HG02885 (cell line): Measurements from ENCODE around the gene KMT2E.
"Not testable (repeated sequence)": the region's sequence is repeated elsewhere in the genome, so short reads cannot be mapped to it uniquely, and the experiment has no call there.

Experiments used
- ATAC-seq: cut with Tn5 transposase; IDR thresholded peaks from one replicate; pipeline ENCODE4 v1.9.1; 2021; ENCODE audit warnings: mild to moderate bottlenecking; ENCODE audit not compliant: unreplicated experiment, poor library complexity

Gene KMT2E

GRCh38 chr7:105020926-105021325, 6.9 kb downstream of the KMT2E start:
- ATAC-seq, result no peak

GRCh38 chr7:105021352-105021751, 7.3 kb downstream of the KMT2E start:
- ATAC-seq, result no peak

GRCh38 chr7:105021967-105022366, 8.0 kb downstream of the KMT2E start:
- no peak for ATAC-seq

GRCh38 chr7:105022458-105022857, 8.5 kb downstream of the KMT2E start:
- ATAC-seq, result no peak

DNA sequence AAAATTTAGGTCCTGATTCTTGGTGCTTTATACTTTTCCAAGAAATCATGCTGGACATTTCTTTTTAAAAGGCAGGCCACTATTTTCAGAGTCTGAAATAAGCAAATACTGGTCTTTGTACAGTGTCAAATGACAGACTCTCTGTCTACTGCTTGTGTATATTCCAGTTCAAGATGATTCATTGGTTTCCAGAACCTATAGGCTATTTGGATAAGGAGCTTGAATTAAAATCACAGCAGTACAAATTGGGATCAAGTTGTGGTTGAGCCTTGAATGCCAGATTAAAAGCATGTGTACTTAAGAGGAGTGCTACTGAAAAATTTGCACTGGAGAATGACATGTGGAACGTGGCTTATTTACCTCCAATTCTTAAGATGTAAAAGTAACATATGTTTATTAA, 10.7 kb downstream of the KMT2E start:
- ATAC-seq, result no peak

- ATAC-seq, result no peak
Observed at GRCh38 chr7:105026750-105027149, 12.7 kb downstream of the KMT2E start.

DNA sequence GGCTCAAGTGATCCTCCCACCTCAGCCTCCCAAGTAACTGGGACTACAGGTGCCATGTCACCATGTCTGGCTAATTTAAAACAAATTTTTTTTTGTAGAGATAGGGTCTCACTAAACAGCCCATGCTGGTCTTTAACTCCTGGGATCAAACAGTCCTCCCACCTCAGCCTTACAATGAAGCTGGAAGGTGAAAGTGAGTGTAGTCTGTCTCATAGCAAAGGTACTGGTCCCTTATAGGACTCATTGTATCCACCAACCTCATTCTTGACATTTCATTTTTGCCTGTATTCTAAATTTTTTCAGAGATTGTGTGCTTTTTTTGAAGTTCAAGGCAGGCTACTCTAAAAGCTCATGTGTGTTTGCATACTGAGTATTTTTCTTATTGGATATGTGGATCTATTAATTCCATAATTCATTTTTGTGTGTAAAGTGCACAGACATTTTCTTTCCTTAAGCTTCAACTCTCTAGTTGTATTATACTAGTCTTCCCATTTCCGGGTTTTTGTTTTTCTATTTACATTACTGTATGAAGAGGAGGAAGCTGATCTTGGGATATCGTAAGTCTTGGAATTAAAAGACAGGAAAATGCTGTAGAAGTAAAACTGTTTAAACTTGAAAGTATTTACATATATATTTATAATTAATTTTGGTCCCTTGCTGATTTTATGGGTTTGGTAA, 13.3 kb downstream of the KMT2E start:
- ATAC-seq, result no peak

- peak; percentile 71 for ATAC-seq
Observed at GRCh38 chr7:105028004-105028403, 14.0 kb downstream of the KMT2E start.

- not testable (repeated sequence) for ATAC-seq
Observed at GRCh38 chr7:105028941-105029340, 14.9 kb downstream of the KMT2E start.

GRCh38 chr7:105030447-105030846, 16.4 kb downstream of the KMT2E start:
- no peak for ATAC-seq

DNA sequence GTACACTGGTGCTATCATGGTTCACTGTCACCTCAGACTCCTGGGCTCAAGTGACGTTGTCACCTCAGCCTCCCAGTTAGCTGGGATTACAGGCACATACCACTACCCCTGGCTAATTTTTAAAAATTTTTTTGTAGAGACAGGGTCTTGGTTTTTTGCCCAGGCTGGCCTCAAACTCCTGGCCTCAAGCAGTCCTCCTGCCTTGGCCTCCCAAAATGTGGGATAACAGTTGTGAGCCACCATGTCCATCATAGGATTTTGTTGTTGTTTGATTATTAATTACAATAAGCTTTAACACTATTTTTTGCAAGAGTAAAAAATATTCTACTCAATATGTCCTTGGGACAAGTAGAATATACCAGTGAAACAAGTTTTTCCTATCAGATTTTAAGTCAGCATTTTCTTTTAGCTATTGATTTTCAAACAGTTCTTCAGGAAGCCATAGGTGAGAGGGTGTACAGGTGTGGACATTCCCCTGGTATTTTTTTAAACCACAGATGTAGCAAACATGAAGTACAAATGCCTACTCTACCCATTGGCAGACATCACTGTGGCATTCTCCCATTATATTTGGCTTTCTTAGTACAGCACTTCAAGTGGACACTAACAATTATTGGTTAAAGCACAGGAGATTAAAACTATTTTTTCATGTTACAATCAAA, 18.7 kb downstream of the KMT2E start:
- no peak for ATAC-seq

DNA sequence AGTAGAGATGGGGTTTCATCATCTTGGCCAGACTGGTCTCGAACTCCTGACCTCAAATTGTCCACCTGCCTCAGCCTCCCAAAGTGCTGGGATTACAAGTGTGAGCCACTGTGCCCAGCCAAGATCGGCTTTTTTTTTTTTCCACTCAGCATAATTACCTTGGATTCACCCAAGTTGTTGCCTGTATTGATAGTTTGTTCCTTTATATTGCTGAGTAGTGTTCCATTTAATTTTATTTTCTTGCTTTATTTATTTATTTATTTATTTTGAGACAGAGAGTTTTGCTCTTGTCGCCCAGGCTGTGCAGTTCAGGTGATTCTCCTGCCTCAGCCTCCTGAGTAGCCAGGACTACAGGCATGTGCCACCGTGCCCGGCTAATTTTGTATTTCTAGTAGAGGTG, 21.3 kb downstream of the KMT2E start:
- ATAC-seq, result no peak

DNA sequence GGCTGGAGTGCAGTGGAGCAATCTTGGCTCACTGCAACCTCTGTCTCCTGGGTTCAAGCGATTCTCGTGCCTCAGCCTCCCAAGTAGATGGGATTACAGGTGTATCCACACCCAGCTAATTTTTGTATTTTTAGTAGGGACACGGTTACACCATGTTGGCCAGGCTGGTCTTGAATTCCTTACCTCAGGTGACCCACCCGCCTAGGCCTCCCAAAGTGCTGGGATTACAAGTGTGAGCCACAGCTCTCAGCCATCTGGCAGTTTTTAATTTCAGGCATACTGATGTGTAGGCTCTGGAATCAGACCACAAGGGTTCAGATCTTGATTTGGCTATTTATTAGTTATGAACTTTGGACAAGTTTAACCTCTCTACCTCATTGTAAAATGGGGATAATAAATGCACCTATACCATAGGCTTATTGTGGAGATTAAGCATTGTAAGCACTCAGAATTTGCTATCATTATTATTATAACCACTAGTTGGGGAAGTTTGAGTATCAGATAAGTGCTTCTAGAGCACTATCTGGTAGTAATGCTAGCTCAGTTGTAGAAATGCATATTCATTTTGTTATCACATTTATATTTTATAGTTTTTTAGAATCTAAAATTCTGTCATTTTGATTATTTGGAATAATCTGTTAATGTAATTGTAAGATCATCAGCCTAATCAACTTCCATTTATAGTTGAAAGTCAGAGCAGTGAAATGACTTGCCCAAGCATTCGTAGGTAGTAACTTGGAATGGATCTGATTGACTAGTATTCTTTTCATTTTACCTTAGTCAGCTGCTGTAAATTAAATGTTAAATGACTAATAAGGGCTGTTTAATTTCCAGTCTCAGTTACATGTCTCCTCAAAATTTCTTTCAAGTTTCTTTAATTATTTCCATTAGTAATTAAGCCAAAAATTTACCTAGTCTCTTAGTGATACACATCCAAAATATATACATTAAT, 22.5 kb downstream of the KMT2E start:
- ATAC-seq, result no peak

GRCh38 chr7:105037319-105037718, 23.3 kb downstream of the KMT2E start:
- ATAC-seq, result no peak

- no peak for ATAC-seq
Observed at GRCh38 chr7:105044449-105045070, 30.6 kb downstream of the KMT2E start.

- no peak for ATAC-seq
Observed at GRCh38 chr7:105046414-105046813, 32.4 kb downstream of the KMT2E start.

- no peak for ATAC-seq
Observed at GRCh38 chr7:105047932-105048331, 33.9 kb downstream of the KMT2E start.

DNA sequence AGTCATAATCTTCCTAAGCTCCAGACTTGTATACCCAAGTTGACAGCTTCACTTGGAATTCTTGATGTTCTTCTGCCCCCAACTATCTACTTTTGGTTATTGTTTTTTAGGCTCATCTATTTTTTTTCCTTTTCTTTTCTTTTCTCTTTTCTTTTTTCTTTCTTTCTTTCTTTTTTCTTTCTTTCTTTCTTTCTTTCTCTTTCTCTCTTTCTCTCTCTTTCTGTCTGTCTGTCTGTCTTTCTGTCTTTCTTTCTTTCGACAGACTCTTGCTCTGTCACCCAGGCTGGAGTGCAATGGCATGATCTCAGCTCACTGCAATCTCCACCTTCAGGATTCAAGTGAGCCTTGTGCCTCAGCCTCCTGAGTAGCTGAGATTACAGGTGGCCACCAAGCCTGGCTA, 36.5 kb downstream of the KMT2E start:
- ATAC-seq, result no peak

- ATAC-seq, result not testable (repeated sequence)
Observed at GRCh38 chr7:105050899-105051298, 36.9 kb downstream of the KMT2E start.

- no peak for ATAC-seq
Observed at GRCh38 chr7:105055084-105055483, 41.1 kb downstream of the KMT2E start.

GRCh38 chr7:105055621-105056020, 41.6 kb downstream of the KMT2E start:
- ATAC-seq, result no peak
